ENCODE data around the gene CDHR2. TPM values are rescaled to one million over a fixed set of nuclear protein-coding genes. Genes with fewer than 3 reads are reported as not detected.

Gene CDHR2
- total RNA-seq, 2 experiments from 2014 or later: 0.23 to 0.47 TPM

- ChIA-PET POLR2A (interaction anchor here (0.6 to 6.4 kb wide), 4 partner anchors 8 to 168 kb away, joined by 4 to 51 read pairs (median 10); partner anchors contain the start of genes KIAA1191 and RNF44), CTCF (interaction anchor here (0.6 to 3.0 kb wide), 4 partner anchors 81 to 131 kb away, joined by 3 to 12 read pairs (median 5); partner anchors contain the start of genes CLTB, FAF2 and TSPAN17)
- intact Hi-C loops (cut with micrococcal nuclease): no loop called here
- peak overlapping the region; percentile 85 for H3K27ac Mint-ChIP-seq
- H3K4me3 Mint-ChIP-seq: peak overlapping the region; percentile 49
- peak; percentile 47 for ATAC-seq
- H3K4me1 Mint-ChIP-seq (ENCODE audit: low read depth): peaks cover 52% of the 10 kb centered on the region
- no peak for TF ChIP-seq CTCF (IDR thresholded peaks at IDR 0.05)
- peak; percentile 68 for DNase-seq
- H3K9me3 Mint-ChIP-seq: no peaks in the 10 kb centered on the region
- no peaks in the 10 kb centered on the region for H3K27me3 Mint-ChIP-seq
- H3K36me3 Mint-ChIP-seq (ENCODE audit: low read depth): peaks cover 41% of the 10 kb centered on the region
Measured at GRCh38 chr5:176529741-176530141, 19.4 kb upstream of the CDHR2 start.

- Mint-ChIP-seq H3K9me3 (no peaks in the 10 kb centered on the region), H3K4me1 (ENCODE audit: low read depth) (peaks cover 57% of the 10 kb centered on the region), H3K27me3 (no peaks in the 10 kb centered on the region), H3K27ac (peak overlapping the region; percentile 85), H3K36me3 (ENCODE audit: low read depth) (peaks cover 47% of the 10 kb centered on the region), H3K4me3 (peak overlapping the region; percentile 70)
- ChIA-PET POLR2A (interaction anchor here (0.6 to 6.4 kb wide), 5 partner anchors 12 to 169 kb away, joined by 3 to 51 read pairs (median 4); partner anchors contain the start of gene KIAA1191), CTCF (interaction anchor here (1.1 to 3.8 kb wide), 5 partner anchors 13 to 116 kb away, joined by 3 to 26 read pairs (median 7); partner anchors contain the start of genes CLTB, FAF2 and TSPAN17)
- intact Hi-C loops (cut with micrococcal nuclease): no loop called here
- DNase-seq (no peak), ATAC-seq (no peak)
- no peak for TF ChIP-seq CTCF (IDR thresholded peaks at IDR 0.05)
Measured at GRCh38 chr5:176530393-176530982, 18.7 kb upstream of the CDHR2 start.

GRCh38 chr5:176530983-176531901 lies 17.9 kb upstream of the CDHR2 start:
- Mint-ChIP-seq H3K36me3 (ENCODE audit: low read depth) (peaks cover 50% of the 10 kb centered on the region), H3K9me3 (no peaks in the 10 kb centered on the region), H3K4me1 (ENCODE audit: low read depth) (peaks cover 57% of the 10 kb centered on the region), H3K27ac (peak overlapping the region; percentile 85), H3K4me3 (peak overlapping the region; percentile 70), H3K27me3 (no peaks in the 10 kb centered on the region)
- TF ChIP-seq CTCF (IDR thresholded peaks at IDR 0.05): no peak
- intact Hi-C loops (cut with micrococcal nuclease): no loop called here
- peak; percentile 32 for ATAC-seq
- CTCF ChIA-PET: interaction anchor here (1.3 to 3.8 kb wide), 5 partner anchors 8 to 115 kb away, joined by 3 to 26 read pairs (median 7); partner anchors contain the start of genes CLTB and FAF2
- POLR2A ChIA-PET: interaction anchor here (1.0 to 6.4 kb wide), 4 partner anchors 10 to 116 kb away, joined by 3 to 51 read pairs (median 4); no protein-coding TSS in a partner anchor
- peak; percentile 65 for DNase-seq

- H3K27ac Mint-ChIP-seq: peak overlapping the region; percentile 85
- H3K9me3 Mint-ChIP-seq: no peaks in the 10 kb centered on the region
- TF ChIP-seq CTCF (IDR thresholded peaks at IDR 0.05): no peak
- ChIA-PET CTCF (interaction anchor here (1.3 to 3.8 kb wide), 5 partner anchors 9 to 84 kb away, joined by 3 to 26 read pairs (median 4); partner anchors contain the start of gene FAF2), POLR2A (interaction anchor here (1.0 to 6.4 kb wide), 3 partner anchors 10 to 35 kb away, joined by 3 to 51 read pairs (median 3); no protein-coding TSS in a partner anchor)
- ATAC-seq (no peak), DNase-seq (no peak)
- H3K4me3 Mint-ChIP-seq: peak overlapping the region; percentile 70
- peaks cover 50% of the 10 kb centered on the region for H3K36me3 Mint-ChIP-seq (ENCODE audit: low read depth)
- intact Hi-C loops (cut with micrococcal nuclease): no loop called here
- peaks cover 56% of the 10 kb centered on the region for H3K4me1 Mint-ChIP-seq (ENCODE audit: low read depth)
- H3K27me3 Mint-ChIP-seq: no peaks in the 10 kb centered on the region
Measured at GRCh38 chr5:176531902-176532493, 17.1 kb upstream of the CDHR2 start.

Data from activated CD8-positive, alpha-beta T cell treated with anti-CD3 and anti-CD28 coated beads for 36 hours (primary cell).